ENCODE measurements around the gene KCNQ1.

GRCh38 chr11:2738551-2739431, 294.0 kb downstream of the KCNQ1 start:
- TF ChIP-seq PATZ1 (CRISPR knock-in tag; IDR thresholded peaks at IDR 0.05; ENCODE audit: borderline replicate concordance), result no peak
- no peak for TF ChIP-seq ZFP30 (CRISPR knock-in tag; IDR thresholded peaks at IDR 0.05)
- no peak for TF ChIP-seq OSR1 (CRISPR knock-in tag; IDR thresholded peaks at IDR 0.05)
- no peak for TF ChIP-seq ISL1 (CRISPR knock-in tag; IDR thresholded peaks at IDR 0.05)
- TF ChIP-seq ZNF565 (CRISPR knock-in tag; conservative IDR thresholded peaks at IDR 0.05; ENCODE audit: low read depth), result no peak
- no peak for TF ChIP-seq GLIS3 (CRISPR knock-in tag; IDR thresholded peaks at IDR 0.05)
- TF ChIP-seq ZNF8 (CRISPR knock-in tag; IDR thresholded peaks at IDR 0.05), result no peak
- no peak for TF ChIP-seq ZNF70 (CRISPR knock-in tag; IDR thresholded peaks at IDR 0.05)
- no peak for TF ChIP-seq TSHZ2 (CRISPR knock-in tag; IDR thresholded peaks at IDR 0.05)
- no peak for TF ChIP-seq PPARA (CRISPR knock-in tag; IDR thresholded peaks at IDR 0.05; ENCODE audit: borderline replicate concordance)
- no peak for TF ChIP-seq RARB (CRISPR knock-in tag; IDR thresholded peaks at IDR 0.05)
- no peak for TF ChIP-seq BACH2 (CRISPR knock-in tag; IDR thresholded peaks at IDR 0.05; ENCODE audit: borderline replicate concordance)
- TF ChIP-seq ZFP3 (CRISPR knock-in tag; IDR thresholded peaks at IDR 0.05), result no peak

All from SK-N-SH treated with all-trans-retinoic acid at 6 μM for 48 hours (cell line).